Astrocyte of the cerebellum (primary cell): ENCODE data around the gene LINC00237.

ENCODE experiments used
- DNase-seq: peaks from one replicate; pipeline ENCODE4 v3.0.0-alpha.2; 2011; ENCODE audit warnings: low read depth
- H3K4me3 ChIP-seq: 2 replicates; pipeline ENCODE4 v1.5.1; 2011; ENCODE audit warnings: mild to moderate bottlenecking, low read depth, low read length, moderate library complexity
- CTCF ChIP-seq: IDR thresholded peaks from 2 replicates; pipeline ENCODE4 v1.5.1; 2012; ENCODE audit warnings: low read length, low read depth, moderate library complexity, mild to moderate bottlenecking; ENCODE audit errors: missing control alignments
- in situ Hi-C: cut with HindIII; loops from 2 replicates; pipeline ENCODE4 v1.10.0; 2017; ENCODE audit warnings: low sequenced_read_pairs

Gene LINC00237

GRCh38 chr20:21146215-21146614 is 40.1 kb upstream of the LINC00237 start:
- in situ Hi-C loops: no loop called here

GRCh38 chr20:21145424-21145823 is 39.3 kb upstream of the LINC00237 start:
- in situ Hi-C loops: no loop called here
- DNase-seq: no peak
- TF ChIP-seq CTCF: no peak
- H3K4me3 ChIP-seq: no peak overlapping the region

More at GRCh38 chr20:21146215-21146614, 40.1 kb upstream of the LINC00237 start:
- TF ChIP-seq CTCF: no peak
- no peak overlapping the region for H3K4me3 ChIP-seq
- DNase-seq: no peak

GRCh38 chr20:21143194-21143890 is 37.2 kb upstream of the LINC00237 start:
- in situ Hi-C loops: no loop called here
- no peak for TF ChIP-seq CTCF

GRCh38 chr20:21141825-21142224 is 35.7 kb upstream of the LINC00237 start:
- no peak overlapping the region for H3K4me3 ChIP-seq
- in situ Hi-C loops: no loop called here
- no peak for TF ChIP-seq CTCF
- no peak for DNase-seq

More at GRCh38 chr20:21143194-21143890, 37.2 kb upstream of the LINC00237 start:
- no peak for DNase-seq
- no peak overlapping the region for H3K4me3 ChIP-seq

GRCh38 chr20:21139881-21140566 is 33.9 kb upstream of the LINC00237 start:
- in situ Hi-C loops: no loop called here
- DNase-seq: no peak
- H3K4me3 ChIP-seq: no peak overlapping the region
- TF ChIP-seq CTCF: no peak

GRCh38 chr20:21137078-21137477 is 30.9 kb upstream of the LINC00237 start:
- DNase-seq: no peak
- TF ChIP-seq CTCF: no peak
- H3K4me3 ChIP-seq: no peak overlapping the region
- in situ Hi-C loops: no loop called here
